Breast epithelium (tissue), 4 donors: ENCODE measurements around the gene CACNA2D3. TPM values are rescaled to one million over a fixed set of nuclear protein-coding genes. Genes with fewer than 3 reads are reported as not detected.

Experiments
- DNase-seq, 2 donors: peaks; one replicate each; pipeline ENCODE4 v3.0.0-alpha.2; 2019; ENCODE audit warnings: low spot score in 2 of 2
- H3K27ac ChIP-seq, 2 donors: fragments of 200-600 bp; sonication (generic) in 1 of 2; one replicate each; pipeline ENCODE4 v1.5.1; 2016 to 2019; ENCODE audit warnings: mild to moderate bottlenecking in 1 of 2
- H3K27me3 ChIP-seq, 2 donors: fragments of 200-600 bp; sonication (generic) in 1 of 2; one replicate each; pipeline versions ENCODE4 v1.5.1 to v1.6.0; 2017 to 2019; ENCODE audit warnings: control low read depth in 1 of 2, mild to moderate bottlenecking in 1 of 2
- H3K36me3 ChIP-seq: fragments of 200-600 bp; one replicate; pipeline ENCODE4 v1.5.1; 2019
- H3K4me1 ChIP-seq, 2 donors: fragments of 200-600 bp; sonication (generic); one replicate each; pipeline ENCODE4 v1.5.1; 2016 to 2019; ENCODE audit warnings: control low read depth in 1 of 2
- H3K4me3 ChIP-seq, 3 donors: fragments of 200-600 bp; sonication (generic); 1 replicate in 2 of 3; 2 replicates in 1 of 3; pipeline ENCODE4 v1.5.1; 2016 to 2019; ENCODE audit warnings: mild to moderate bottlenecking in 3 of 3, moderate library complexity in 2 of 3
- H3K9me3 ChIP-seq, 2 donors: fragments of 200-600 bp; sonication (generic) in 1 of 2; one replicate each; pipeline ENCODE4 v1.5.1; 2016 to 2019; ENCODE audit warnings: control low read depth in 1 of 2
- CTCF ChIP-seq, 3 donors: fragments of 450-650 bp; IDR thresholded peaks; one replicate each; pipeline ENCODE4 v1.5.1; 2016 to 2017; ENCODE audit warnings: antibody characterized with exemption in 3 of 3, mild to moderate bottlenecking in 3 of 3, moderate library complexity in 3 of 3
- POLR2A ChIP-seq: fragments of 450-650 bp; IDR thresholded peaks from one replicate; pipeline ENCODE4 v1.6.1; 2016; ENCODE audit warnings: antibody characterized with exemption, mild to moderate bottlenecking, moderate library complexity
- POLR2AphosphoS5 ChIP-seq, 3 donors: sonication (generic); formaldehyde crosslinking; IDR thresholded peaks; one replicate each; pipeline ENCODE4 v1.6.1; 2017; ENCODE audit warnings: antibody characterized with exemption in 3 of 3
- intact Hi-C: fragments of 100-400 bp; cut with DNase I; formaldehyde crosslinking; loops from one replicate; pipeline ENCODE4 v1.15.1; 2023; ENCODE audit warnings: low total_unique reads
- total RNA-seq, 3 donors: library from RNA; depleted of rRNA; stranded (reverse); fragments of >200 nt; gene quantifications; one replicate each; pipeline ENCODE4 v1.1.0, GENCODE V29; 2016

CACNA2D3 gene
- total RNA-seq, 3 donors from 2014 or later, result 0.59 to 3.4 (median 2.3) TPM

- no peak overlapping the region for H3K4me3 ChIP-seq
- H3K27ac ChIP-seq, result no peak overlapping the region
- no peaks in the 10 kb centered on the region for H3K4me1 ChIP-seq
- no peak for DNase-seq
- no peaks in the 10 kb centered on the region for H3K36me3 ChIP-seq
- TF ChIP-seq POLR2AphosphoS5 (IDR thresholded peaks at IDR 0.05) (no peak), CTCF (IDR thresholded peaks at IDR 0.05) (no peak), POLR2A (no peak)
- no peaks in the 10 kb centered on the region for H3K9me3 ChIP-seq
- intact Hi-C loops, result no loop called here
- H3K27me3 ChIP-seq, result no peaks in the 10 kb centered on the region
Measured at GRCh38 chr3:54196360-54196991, 74.1 kb downstream of the CACNA2D3 start.

- Histone ChIP-seq H3K36me3 (no peaks in the 10 kb centered on the region), H3K4me1 (no peaks in the 10 kb centered on the region), H3K4me3 (no peak overlapping the region), H3K27me3 (no peaks in the 10 kb centered on the region), H3K9me3 (no peaks in the 10 kb centered on the region), H3K27ac (no peak overlapping the region)
- intact Hi-C loops, result no loop called here
- DNase-seq, result no peak
- TF ChIP-seq POLR2AphosphoS5 (IDR thresholded peaks at IDR 0.05), result no peak
- TF ChIP-seq CTCF (IDR thresholded peaks at IDR 0.05), result no peak
- no peak for TF ChIP-seq POLR2A
Measured at GRCh38 chr3:54197509-54197908, 75.2 kb downstream of the CACNA2D3 start.

- H3K4me1 ChIP-seq, result no peaks in the 10 kb centered on the region
- H3K27me3 ChIP-seq, result no peaks in the 10 kb centered on the region
- no peaks in the 10 kb centered on the region for H3K9me3 ChIP-seq
- DNase-seq, result no peak
- TF ChIP-seq CTCF (IDR thresholded peaks at IDR 0.05), result no peak
- no peak for TF ChIP-seq POLR2A
- no peak for TF ChIP-seq POLR2AphosphoS5 (IDR thresholded peaks at IDR 0.05)
- no peak overlapping the region for H3K4me3 ChIP-seq
- H3K27ac ChIP-seq, result no peak overlapping the region
- no peaks in the 10 kb centered on the region for H3K36me3 ChIP-seq
- intact Hi-C loops, result no loop called here
Measured at GRCh38 chr3:54198556-54198955, 76.2 kb downstream of the CACNA2D3 start.

- no peaks in the 10 kb centered on the region for H3K27me3 ChIP-seq
- no peak overlapping the region for H3K27ac ChIP-seq
- intact Hi-C loops, result no loop called here
- no peak for DNase-seq
- H3K4me3 ChIP-seq, result no peak overlapping the region
- no peaks in the 10 kb centered on the region for H3K9me3 ChIP-seq
- no peaks in the 10 kb centered on the region for H3K36me3 ChIP-seq
- TF ChIP-seq CTCF (IDR thresholded peaks at IDR 0.05) (no peak), POLR2AphosphoS5 (IDR thresholded peaks at IDR 0.05) (no peak), POLR2A (no peak)
- H3K4me1 ChIP-seq, result no peaks in the 10 kb centered on the region
Measured at GRCh38 chr3:54202054-54202453, 79.7 kb downstream of the CACNA2D3 start.

- TF ChIP-seq POLR2AphosphoS5 (IDR thresholded peaks at IDR 0.05) (no peak), CTCF (IDR thresholded peaks at IDR 0.05) (no peak), POLR2A (no peak)
- Histone ChIP-seq H3K27me3 (no peaks in the 10 kb centered on the region), H3K4me3 (no peak overlapping the region), H3K36me3 (no peaks in the 10 kb centered on the region), H3K27ac (no peak overlapping the region), H3K4me1 (no peaks in the 10 kb centered on the region), H3K9me3 (no peaks in the 10 kb centered on the region)
- intact Hi-C loops, result no loop called here
- no peak for DNase-seq
Measured at GRCh38 chr3:54202651-54203248, 80.4 kb downstream of the CACNA2D3 start.
